H1 (cell line): ENCODE results near the gene CBY2. TPM values are rescaled to one million over a fixed set of nuclear protein-coding genes. Genes with fewer than 3 reads are reported as not detected.

Experiments
- CTCF ChIA-PET: fragments of 300-600 bp; sonication (Branson Sonifier 250); formaldehyde crosslinking; loops from one replicate; lab custom pipeline; 2021; ENCODE audit not compliant: partially characterized antibody; lab: Charles Lee
- POLR2A ChIA-PET: fragments of 300-600 bp; sonication (Branson Sonifier 250); formaldehyde crosslinking; loops from one replicate; lab custom pipeline; 2021; ENCODE audit warnings: inconsistent platforms; ENCODE audit not compliant: partially characterized antibody; lab: Charles Lee
- DNase-seq, 2 experiments: peaks; one replicate each; pipeline versions ENCODE4 v3.0.0 to v3.0.0-alpha.2; 2010 to 2022; ENCODE audit warnings: low spot score in 2 of 2, low read depth in 1 of 2, mixed read lengths in 1 of 2
- FAIRE-seq: peaks from 2 replicates; lab custom pipeline; 2011; peaks lifted over from hg19 to GRCh38; lab: Jason Lieb, UNC
- H2AFZ ChIP-seq: 2 replicates; pipeline ENCODE4 v1.8.1; 2012; ENCODE audit warnings: low read length, inconsistent platforms
- H2AK5ac ChIP-seq: 2 replicates; pipeline ENCODE4 v1.6.1; 2013; ENCODE audit warnings: low read depth, low read length
- H2BK120ac ChIP-seq: replicated peaks from 2 replicates; pipeline ENCODE3; 2013; ENCODE audit warnings: low read depth, low read length, inconsistent platforms
- H2BK12ac ChIP-seq: 2 replicates; pipeline ENCODE4 v1.6.1; 2013; ENCODE audit warnings: low read depth, low read length
- H2BK15ac ChIP-seq: 2 replicates; pipeline ENCODE4 v1.6.1; 2013; ENCODE audit warnings: low read length
- H2BK20ac ChIP-seq: 2 replicates; pipeline ENCODE4 v1.6.1; 2013; ENCODE audit warnings: low read length
- H2BK5ac ChIP-seq: 2 replicates; pipeline ENCODE4 v1.6.1; 2013; ENCODE audit warnings: low read depth, low read length
- H3K14ac ChIP-seq: 2 replicates; pipeline ENCODE4 v1.6.1; 2013; ENCODE audit warnings: inconsistent platforms; ENCODE audit not compliant: insufficient read length
- H3K18ac ChIP-seq: 2 replicates; pipeline ENCODE4 v1.6.1; 2013; ENCODE audit warnings: low read length; ENCODE audit errors: extremely low read depth
- H3K23ac ChIP-seq: 2 replicates; pipeline ENCODE4 v1.6.1; 2013; ENCODE audit warnings: inconsistent platforms; ENCODE audit not compliant: insufficient read length
- H3K23me2 ChIP-seq: 2 replicates; pipeline ENCODE4 v1.6.1; 2013; ENCODE audit warnings: low read depth, low read length
- H3K27ac ChIP-seq: 2 replicates; pipeline ENCODE4 v1.6.1; 2011; ENCODE audit warnings: low read depth, low read length, inconsistent platforms
- H3K27me3 ChIP-seq, 4 experiments: replicated peaks in 1 of 4; 1 replicate in 1 of 4; 2 replicates in 3 of 4; pipeline versions ENCODE4 v1.6.1 to v1.8.1; 2011 to 2013; ENCODE audit warnings: low read length in 3 of 4, mild to moderate bottlenecking in 3 of 4, inconsistent platforms in 2 of 4, mixed read lengths in 2 of 4, moderate library complexity in 1 of 4; ENCODE audit not compliant: control insufficient read depth in 3 of 4, insufficient read depth in 3 of 4; ENCODE audit errors: extremely low read depth in 1 of 4
- H3K36me3 ChIP-seq, 4 experiments: 2 replicates each; pipeline versions ENCODE4 v1.6.1 to v1.8.1; 2011 to 2013; ENCODE audit warnings: mild to moderate bottlenecking in 4 of 4, low read length in 3 of 4, moderate library complexity in 2 of 4, control low read depth in 1 of 4, inconsistent platforms in 1 of 4; ENCODE audit not compliant: insufficient read depth in 4 of 4, control insufficient read depth in 2 of 4
- H3K4ac ChIP-seq: replicated peaks from 2 replicates; pipeline ENCODE3; 2013; ENCODE audit warnings: low read length, low read depth, mixed read lengths, inconsistent platforms; ENCODE audit not compliant: insufficient read length
- H3K4me1 ChIP-seq, 4 experiments: replicated peaks in 1 of 4; 1 replicate in 1 of 4; 2 replicates in 3 of 4; pipeline versions ENCODE4 v1.6.1 to v1.8.1; 2011 to 2013; ENCODE audit warnings: low read length in 3 of 4, inconsistent platforms in 2 of 4, mixed read lengths in 1 of 4; ENCODE audit not compliant: insufficient read depth in 4 of 4, control insufficient read depth in 3 of 4
- H3K4me2 ChIP-seq, 2 experiments: 2 replicates each; pipeline versions ENCODE4 v1.6.1 to v1.8.1; 2011 to 2013; ENCODE audit warnings: low read depth in 2 of 2, low read length in 2 of 2, control low read depth in 1 of 2, inconsistent platforms in 1 of 2, mild to moderate bottlenecking in 1 of 2; ENCODE audit not compliant: insufficient read depth in 1 of 2
- H3K4me3 ChIP-seq, 4 experiments: fragments of 200-600, 300-600 bp in 1 of 4; sonication (generic), shearing (Covaris generic), sonication (Bioruptor Twin) in 1 of 4; 2 replicates each; pipeline versions ENCODE4 v1.5.1 to v1.8.1; 2011 to 2016; ENCODE audit warnings: low read length in 4 of 4, low read depth in 3 of 4, control low read depth in 2 of 4, inconsistent platforms in 2 of 4, mild to moderate bottlenecking in 2 of 4, mixed read lengths in 1 of 4, moderate library complexity in 1 of 4; ENCODE audit not compliant: insufficient read depth in 2 of 4; ENCODE audit errors: extremely low read depth in 1 of 4
- H3K56ac ChIP-seq: replicated peaks from 2 replicates; pipeline ENCODE3; 2013; ENCODE audit warnings: low read depth, mild to moderate bottlenecking, mixed read lengths, low read length, inconsistent platforms; ENCODE audit not compliant: insufficient read length
- H3K79me1 ChIP-seq: 2 replicates; pipeline ENCODE4 v1.6.1; 2013; ENCODE audit warnings: low read depth, low read length, control low read depth
- H3K79me2 ChIP-seq, 2 experiments: 2 replicates each; pipeline versions ENCODE4 v1.6.1 to v1.8.1; 2012 to 2013; ENCODE audit warnings: low read length in 2 of 2, mild to moderate bottlenecking in 2 of 2, inconsistent platforms in 1 of 2; ENCODE audit not compliant: insufficient read depth in 2 of 2, control insufficient read depth in 1 of 2
- H3K9ac ChIP-seq, 4 experiments: replicated peaks in 1 of 4; 1 replicate in 1 of 4; 2 replicates in 3 of 4; pipeline versions ENCODE4 v1.6.1 to v1.8.1; 2011 to 2013; ENCODE audit warnings: low read depth in 3 of 4, low read length in 3 of 4, control low read depth in 2 of 4, mild to moderate bottlenecking in 2 of 4, moderate library complexity in 2 of 4, inconsistent platforms in 1 of 4; ENCODE audit errors: extremely low read depth in 1 of 4
- H3K9me3 ChIP-seq, 2 experiments: 2 replicates each; pipeline versions ENCODE4 v1.6.1 to v1.8.1; 2012 to 2013; ENCODE audit warnings: mild to moderate bottlenecking in 2 of 2, moderate library complexity in 2 of 2, control low read depth in 1 of 2, inconsistent platforms in 1 of 2, low read depth in 1 of 2, low read length in 1 of 2, mixed read lengths in 1 of 2; ENCODE audit not compliant: insufficient read depth in 2 of 2
- H4K20me1 ChIP-seq, 2 experiments: replicated peaks in 1 of 2; 2 replicates each; pipeline versions ENCODE3 to v1.8.1; 2011 to 2013; ENCODE audit warnings: inconsistent platforms in 2 of 2, low read length in 2 of 2, mild to moderate bottlenecking in 1 of 2; ENCODE audit not compliant: insufficient read depth in 2 of 2, control insufficient read depth in 1 of 2
- H4K5ac ChIP-seq: 2 replicates; pipeline ENCODE4 v1.6.1; 2013; ENCODE audit warnings: low read length, low read depth, mixed read lengths, inconsistent platforms; ENCODE audit not compliant: insufficient read length
- H4K8ac ChIP-seq: 2 replicates; pipeline ENCODE4 v1.8.0; 2013; ENCODE audit warnings: mild to moderate bottlenecking, moderate library complexity, low read length, inconsistent platforms; ENCODE audit not compliant: insufficient read depth; ENCODE audit errors: extremely low read depth
- H4K91ac ChIP-seq: replicated peaks from 2 replicates; pipeline ENCODE3; 2013; ENCODE audit warnings: low read length, mixed read lengths, inconsistent platforms; ENCODE audit not compliant: insufficient read length
- ATF3 ChIP-seq: IDR thresholded peaks from 2 replicates; pipeline ENCODE4 v1.6.1; 2011; ENCODE audit warnings: low read depth, mild to moderate bottlenecking, low read length; ENCODE audit not compliant: insufficient read depth
- BACH1 ChIP-seq: IDR thresholded peaks from 2 replicates; pipeline ENCODE4 v1.6.1; 2012; ENCODE audit warnings: low read length, improper control_type of control experiment
- HDAC6 ChIP-seq: IDR thresholded peaks from one replicate; pipeline ENCODE4 v1.7.1; 2012; ENCODE audit warnings: low read depth, mild to moderate bottlenecking, inconsistent platforms, low read length, moderate library complexity
- KDM5A ChIP-seq: fragments of 200-600 bp; IDR thresholded peaks from 2 replicates; pipeline ENCODE4 v1.7.1; 2012; ENCODE audit warnings: mild to moderate bottlenecking, low read length, inconsistent platforms, mixed read lengths
- MAFK ChIP-seq: IDR thresholded peaks from 2 replicates; pipeline ENCODE4 v1.6.1; 2012; ENCODE audit warnings: low read depth, mild to moderate bottlenecking, improper control_type of control experiment, low read length
- RNF2 ChIP-seq: fragments of 200-900, 300-1000 bp; sonication (generic); IDR thresholded peaks from 2 replicates; pipeline ENCODE4 v1.7.1; 2016; ENCODE audit warnings: borderline replicate concordance, low read depth, mild to moderate bottlenecking, antibody characterized with exemption, low read length; ENCODE audit not compliant: poor library complexity, severe bottlenecking; ENCODE audit errors: missing control alignments
- SIRT6 ChIP-seq: IDR thresholded peaks from one replicate; pipeline ENCODE4 v1.7.1; 2012; ENCODE audit warnings: low read length, inconsistent platforms
- TAF1 ChIP-seq: IDR thresholded peaks from 2 replicates; pipeline ENCODE4 v1.6.1; 2011; ENCODE audit warnings: mild to moderate bottlenecking, low read depth, low read length
- YY1 ChIP-seq: IDR thresholded peaks from 2 replicates; pipeline ENCODE4 v1.6.1; 2011; ENCODE audit warnings: low read depth, mild to moderate bottlenecking, low read length
- WGBS, 2 experiments: shearing (Covaris generic) in 1 of 2; methylation state at CpG; one replicate each; pipeline versions ENCODE4 v1.1.6 to v1.1.7; 2013 to 2015; ENCODE audit warnings: low lambda C conversion rate in 2 of 2, mixed read lengths in 2 of 2, inconsistent platforms in 1 of 2, low coverage in 1 of 2, missing lambda C conversion rate in 1 of 2; ENCODE audit not compliant: insufficient replicate concordance in 2 of 2, insufficient coverage in 1 of 2, insufficient read length in 1 of 2; ENCODE audit errors: extremely low coverage in 1 of 2, missing lambda C conversion rate in 1 of 2; 5-methylcytosine and 5-hydroxymethylcytosine counted together
- polyA plus RNA-seq, 7 experiments: library from polyadenylated mRNA; depleted of rRNA in 3 of 7; stranded (reverse) in 5 of 7; unstranded in 2 of 7; fragments of >200 nt in 5 of 7; fragments of 200-250 nt in 2 of 7; gene quantifications; 1 replicate in 5 of 7; 2 replicates in 1 of 7; 4 replicates in 1 of 7; pipeline versions ENCODE4 v1.2.1 to v1.2.3, GENCODE V29; 2011 to 2013; ENCODE audit warnings: missing spikeins in 2 of 7, mixed read lengths in 2 of 7
- total RNA-seq: library from RNA; stranded (reverse); fragmentation: NEBNext Ultra II Directional; extraction: Animal tissue kit (Norgen Biotek cat#: 25700); gene quantifications from 2 replicates; pipeline ENCODE4 v1.2.1, GENCODE V29; 2021

The CBY2 gene
- total and polyA plus RNA-seq, 2 of the 8 experiments (the other 6 are each of a cell fraction or from before 2014, with no cell fraction given), result not detected

- no peaks in the 10 kb centered on the region for H3K36me3 ChIP-seq
- no peak overlapping the region for H4K5ac ChIP-seq
- H2BK120ac ChIP-seq, result no peak overlapping the region
- ChIA-PET CTCF (interaction anchor here (0.6 to 1.6 kb wide), 4 partner anchors 37 to 80 kb away, joined by 3 to 5 read pairs (median 4); no protein-coding TSS in a partner anchor), POLR2A (interaction anchor here (0.5 to 0.7 kb wide), 3 partner anchors 29 to 944 kb away, joined by 3 read pairs; no protein-coding TSS in a partner anchor)
- peak overlapping the region; percentile 14 for H3K4ac ChIP-seq
- H2BK15ac ChIP-seq, result no peak overlapping the region
- H3K79me1 ChIP-seq, result no peaks in the 10 kb centered on the region
- H3K27me3 ChIP-seq, result no peaks in the 10 kb centered on the region
- H2BK12ac ChIP-seq, result peak overlapping the region; percentile 80; the same call in 1 of the 2 replicates
- H3K23ac ChIP-seq, result no peak overlapping the region
- no peaks in the 10 kb centered on the region for H3K23me2 ChIP-seq
- no peak for FAIRE-seq
- H2BK5ac ChIP-seq, result no peak overlapping the region
- 93% methylated on average over 5 of the region's 5 CpGs; no CpG with 5 or more reads in 1 of the 2 experiments for WGBS, 2 experiments
- H2AFZ ChIP-seq, result no peak overlapping the region
- peak overlapping the region; percentile 73 for H4K91ac ChIP-seq
- H3K4me2 ChIP-seq, result no peak overlapping the region
- no peak overlapping the region for H3K14ac ChIP-seq
- H3K9me3 ChIP-seq, result no peaks in the 10 kb centered on the region; a peak in 1 of 4 replicates
- no peaks in the 10 kb centered on the region for H4K20me1 ChIP-seq
- no peak overlapping the region for H3K18ac ChIP-seq
- H3K9ac ChIP-seq, result no peak overlapping the region
- H3K27ac ChIP-seq, result no peak overlapping the region
- H3K4me3 ChIP-seq, result no peak overlapping the region
- no peaks in the 10 kb centered on the region for H3K79me2 ChIP-seq
- no peak overlapping the region for H2AK5ac ChIP-seq
- no peak overlapping the region for H2BK20ac ChIP-seq
- no peak for DNase-seq
- no peak overlapping the region for H3K56ac ChIP-seq
- H3K4me1 ChIP-seq, result 0 out of 7 replicates have a peak, but pooled peaks cover 0 to 2% (median 0%) of the 10 kb centered on the region in 4 experiments
- peak overlapping the region; percentile 51; the same call in 1 of the 2 replicates for H4K8ac ChIP-seq
- no peak for TF ChIP-seq BACH1
- TF ChIP-seq HDAC6, result no peak
- no peak for TF ChIP-seq YY1
- no peak for TF ChIP-seq MAFK
- no peak for TF ChIP-seq RNF2
- no peak for TF ChIP-seq TAF1
- TF ChIP-seq KDM5A, result no peak
- no peak for TF ChIP-seq SIRT6
- no peak for TF ChIP-seq ATF3
Observed at GRCh38 chr13:45670189-45670885, 31.8 kb upstream of the CBY2 start.
